ENCODE results near the gene PLEKHM2.
A peak's percentile ranks its signal among the peaks of the same experiment; 100 is the strongest.

The PLEKHM2 gene

DNA sequence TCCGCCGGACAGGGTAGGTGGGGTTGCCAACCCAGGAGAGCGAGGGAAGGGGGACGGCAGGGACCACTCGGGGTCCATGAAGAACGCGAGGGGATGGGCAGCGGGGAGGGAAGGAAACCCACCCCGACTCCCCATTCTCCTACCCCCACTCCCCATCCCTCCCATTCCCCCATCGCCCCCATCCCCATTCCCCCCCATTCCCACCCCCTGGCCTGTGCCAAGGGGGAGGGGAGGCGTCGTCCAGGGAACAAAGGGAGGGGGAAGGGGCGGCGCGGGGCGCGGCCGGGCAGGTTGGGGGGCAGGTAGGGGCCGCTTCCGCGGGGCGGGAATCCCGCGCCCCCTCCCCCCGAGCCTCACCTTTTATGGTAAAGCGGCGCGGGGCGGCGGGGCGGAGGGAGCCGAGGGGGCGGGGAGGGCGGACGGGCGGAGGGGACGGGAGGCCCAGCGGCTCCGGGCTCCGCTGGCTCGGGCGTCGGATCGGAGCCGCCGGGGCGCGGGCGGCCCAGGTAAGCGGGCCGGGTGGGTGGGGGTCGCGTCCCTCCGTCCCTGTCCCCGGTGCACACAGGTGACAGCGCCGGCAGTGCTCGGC lies 74.3 kb downstream of the PLEKHM2 start, which contains the start of gene FBLIM1:
FBLIM1 (plus strand) TSS at position 453 of the 589 bp plus-strand sequence. CDS start 6,189 bp downstream, outside the sequence.
- Mint-ChIP-seq H3K27me3 (peaks cover 62% of the 10 kb centered on the region), H3K4me1 (ENCODE audit: low read depth) (peaks cover 18% of the 10 kb centered on the region), H3K4me3 (peak within 1 kb of the TSS; percentile 59), H3K36me3 (ENCODE audit: low read depth) (no peaks in the 10 kb centered on the region), H3K9me3 (no peaks in the 10 kb centered on the region), H3K27ac (no peak within 1 kb of the TSS)
- DNase-seq = no peak

DNA sequence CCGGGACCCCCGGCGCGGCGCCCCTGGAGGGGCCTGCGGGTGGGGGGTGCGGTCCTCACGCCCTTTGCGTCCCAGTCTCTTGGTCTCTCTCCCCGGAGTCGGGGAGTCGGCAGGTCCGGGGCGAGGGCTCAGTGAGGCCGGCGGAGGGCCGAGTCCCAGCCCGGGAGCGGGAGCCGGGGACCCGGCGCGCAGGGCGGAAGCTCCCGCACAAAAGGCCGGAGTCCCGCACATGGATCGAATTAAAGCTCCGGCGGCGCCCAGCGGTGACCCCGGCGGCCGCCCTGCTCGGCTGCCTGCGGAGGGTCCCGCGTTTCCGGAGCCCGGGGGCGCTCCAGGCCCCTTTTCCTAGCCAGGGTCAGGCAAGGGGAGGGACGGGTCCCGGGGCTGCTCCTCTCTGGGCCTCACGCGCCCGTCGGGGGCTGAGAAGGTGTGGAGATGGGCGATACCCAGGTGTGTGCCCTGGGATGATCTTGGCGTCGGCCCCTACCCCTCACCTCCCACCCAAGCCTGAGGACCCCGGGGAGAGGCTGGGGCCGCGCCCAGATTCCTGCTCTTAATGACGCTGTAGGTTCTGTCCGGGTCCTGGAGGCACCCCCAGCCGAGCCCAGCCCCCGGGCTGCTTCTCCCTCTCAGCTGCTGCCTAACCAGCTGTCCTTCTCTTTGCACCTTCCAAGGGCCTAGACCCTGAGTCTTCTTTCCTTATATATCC lies 75.0 kb downstream of the PLEKHM2 start:
- H3K9me3 Mint-ChIP-seq = no peaks in the 10 kb centered on the region
- H3K4me1 Mint-ChIP-seq (ENCODE audit: low read depth) = peaks cover 18% of the 10 kb centered on the region
- no peak overlapping the region for H3K27ac Mint-ChIP-seq
- peaks cover 58% of the 10 kb centered on the region for H3K27me3 Mint-ChIP-seq
- H3K4me3 Mint-ChIP-seq = peak overlapping the region; percentile 27
- no peaks in the 10 kb centered on the region for H3K36me3 Mint-ChIP-seq (ENCODE audit: low read depth)
- DNase-seq = peak; percentile 41

DNA sequence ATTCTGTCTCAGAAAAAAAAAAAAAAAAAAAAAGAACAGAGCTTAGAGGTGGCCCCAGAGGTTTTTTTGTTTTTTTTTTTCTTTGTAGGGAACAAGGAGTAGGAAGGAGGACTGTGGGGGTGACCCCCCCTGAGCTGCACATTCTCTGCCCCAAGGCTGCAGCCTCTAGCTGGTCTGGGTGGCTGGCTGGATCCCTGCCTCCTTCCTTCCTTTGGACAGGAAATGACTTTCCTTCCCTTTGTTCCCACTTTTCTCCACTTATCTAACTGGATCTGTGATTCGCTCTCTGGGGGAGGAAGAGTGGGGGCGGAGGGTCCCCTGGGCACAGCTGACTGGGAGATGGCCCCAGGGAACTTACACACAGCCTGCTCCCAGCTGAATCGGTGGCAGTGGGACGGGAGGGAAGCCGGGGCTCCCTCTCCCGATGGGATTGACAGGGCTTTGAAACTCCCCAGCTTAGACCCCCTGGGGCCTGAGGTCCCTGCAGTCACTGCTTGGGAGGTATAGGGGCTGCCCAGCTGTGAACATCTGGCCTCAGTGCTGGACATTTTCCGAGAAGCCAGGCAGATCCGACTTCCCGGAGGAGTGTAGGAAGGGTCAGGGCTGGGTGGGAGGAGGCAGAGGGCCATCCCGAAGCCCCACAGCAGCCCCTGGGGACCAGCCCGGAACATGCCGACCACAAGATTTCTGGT lies 76.5 kb downstream of the PLEKHM2 start:
- Mint-ChIP-seq H3K27me3 (peaks cover 60% of the 10 kb centered on the region), H3K4me1 (ENCODE audit: low read depth) (peaks cover 18% of the 10 kb centered on the region), H3K4me3 (no peak overlapping the region), H3K27ac (no peak overlapping the region), H3K36me3 (ENCODE audit: low read depth) (no peaks in the 10 kb centered on the region), H3K9me3 (no peaks in the 10 kb centered on the region)
- DNase-seq = no peak

DNA sequence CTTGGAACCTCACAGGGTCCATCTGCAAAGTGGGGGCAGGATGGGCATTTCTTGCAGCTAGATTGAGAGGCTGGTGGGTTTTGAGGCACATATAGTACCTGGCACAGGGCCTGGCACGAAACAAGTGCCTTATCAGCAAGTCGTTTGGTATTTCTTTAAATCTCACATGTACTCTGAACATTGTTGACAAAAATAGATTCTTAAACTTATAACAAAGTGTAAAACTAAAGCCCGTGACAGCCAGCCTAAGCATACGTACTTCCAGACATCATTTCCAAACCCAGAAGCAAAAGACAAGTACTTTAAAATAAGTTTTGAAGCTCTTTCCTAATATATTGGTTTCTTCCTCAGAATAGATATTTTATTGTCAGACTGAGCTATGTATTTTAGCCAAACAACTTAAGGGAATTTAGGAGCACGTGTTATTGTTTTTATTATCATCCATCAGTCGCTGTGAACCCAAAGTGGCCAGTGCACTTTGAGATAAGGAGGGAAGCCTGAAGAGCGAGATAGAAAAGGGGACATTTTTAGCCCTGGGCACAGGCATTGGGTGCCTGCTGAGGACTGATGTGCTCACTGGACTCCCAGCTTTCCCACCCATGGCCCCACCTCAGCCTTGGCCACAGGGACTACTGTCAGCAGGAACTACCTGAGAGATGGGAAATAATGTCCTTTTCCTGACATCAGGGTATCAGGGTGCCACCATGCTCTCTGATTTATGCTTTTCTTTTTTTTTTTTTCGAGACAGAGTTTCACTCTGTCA lies 77.4 kb downstream of the PLEKHM2 start:
- no peak overlapping the region for H3K4me3 Mint-ChIP-seq
- no peaks in the 10 kb centered on the region for H3K9me3 Mint-ChIP-seq
- H3K27me3 Mint-ChIP-seq = peaks cover 56% of the 10 kb centered on the region
- H3K36me3 Mint-ChIP-seq (ENCODE audit: low read depth) = no peaks in the 10 kb centered on the region
- H3K4me1 Mint-ChIP-seq (ENCODE audit: low read depth) = peaks cover 13% of the 10 kb centered on the region
- DNase-seq = no peak
- no peak overlapping the region for H3K27ac Mint-ChIP-seq

DNA sequence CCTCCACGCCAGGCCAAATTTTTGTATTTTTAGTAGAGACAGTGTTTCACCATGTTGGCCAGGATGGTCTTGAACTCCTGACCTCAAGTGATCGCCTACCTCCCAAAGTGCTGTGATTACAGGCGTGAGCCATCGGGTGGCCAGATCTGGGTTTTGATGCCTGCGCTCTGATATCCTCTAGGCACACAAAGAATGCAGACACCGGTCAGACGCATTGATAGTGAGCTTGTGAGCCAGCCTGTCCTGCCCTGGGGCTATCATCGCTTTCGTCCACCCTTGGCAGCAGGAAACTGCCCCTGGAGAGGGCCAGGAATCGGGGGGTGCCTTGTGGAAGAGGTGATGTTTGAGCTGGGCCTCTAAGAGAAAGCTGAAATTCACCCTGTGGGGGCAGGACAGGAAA lies 78.4 kb downstream of the PLEKHM2 start:
- DNase-seq = no peak
- Mint-ChIP-seq H3K27ac (no peak overlapping the region), H3K4me1 (ENCODE audit: low read depth) (peaks cover 5% of the 10 kb centered on the region), H3K4me3 (no peak overlapping the region), H3K9me3 (no peaks in the 10 kb centered on the region), H3K27me3 (peaks cover 46% of the 10 kb centered on the region), H3K36me3 (ENCODE audit: low read depth) (no peaks in the 10 kb centered on the region)

DNA sequence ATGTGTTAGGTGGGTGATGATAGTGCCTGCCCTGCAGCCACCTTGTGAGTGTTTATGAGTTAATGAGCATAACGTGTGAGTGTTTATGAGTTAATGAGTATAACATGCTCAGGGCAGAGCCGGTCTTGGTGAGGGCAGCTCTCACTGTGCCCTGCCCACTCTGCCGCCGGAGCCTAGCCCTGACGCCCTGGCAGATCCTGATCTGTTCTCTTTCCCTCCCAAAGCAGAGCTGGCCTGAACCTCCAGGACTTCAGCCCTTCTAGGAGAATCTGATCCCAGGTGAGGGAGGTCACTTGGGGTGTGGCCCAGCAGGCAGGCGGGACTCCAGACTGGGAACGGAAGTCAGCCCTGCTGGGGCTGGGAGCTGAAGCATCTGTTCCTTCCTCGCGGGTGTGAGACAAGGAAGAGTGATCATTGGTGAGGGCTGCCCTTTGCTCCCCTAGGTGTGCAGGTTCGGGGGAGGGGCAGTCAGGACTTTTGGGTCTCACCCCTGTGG lies 80.2 kb downstream of the PLEKHM2 start:
- H3K36me3 Mint-ChIP-seq (ENCODE audit: low read depth) = no peaks in the 10 kb centered on the region
- H3K9me3 Mint-ChIP-seq = no peaks in the 10 kb centered on the region
- H3K27ac Mint-ChIP-seq = no peak overlapping the region
- H3K27me3 Mint-ChIP-seq = peaks cover 38% of the 10 kb centered on the region
- DNase-seq = no peak
- H3K4me1 Mint-ChIP-seq (ENCODE audit: low read depth) = peaks cover 2% of the 10 kb centered on the region
- no peak overlapping the region for H3K4me3 Mint-ChIP-seq

DNA sequence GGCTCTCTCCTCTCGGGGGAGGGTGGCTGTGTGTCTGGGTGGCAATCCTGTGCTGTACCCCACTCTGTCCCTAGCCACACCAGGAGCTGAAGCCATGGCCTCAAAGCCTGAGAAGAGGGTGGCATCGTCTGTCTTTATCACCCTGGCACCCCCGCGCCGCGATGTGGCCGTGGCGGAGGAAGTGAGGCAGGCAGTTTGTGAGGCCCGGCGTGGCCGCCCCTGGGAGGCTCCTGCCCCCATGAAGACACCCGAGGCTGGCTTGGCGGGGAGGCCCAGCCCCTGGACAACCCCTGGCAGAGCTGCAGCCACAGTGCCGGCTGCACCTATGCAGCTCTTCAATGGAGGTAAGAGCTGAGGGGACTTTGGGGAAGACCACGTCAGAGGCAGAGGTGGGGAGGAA lies 80.8 kb downstream of the PLEKHM2 start:
- no peaks in the 10 kb centered on the region for H3K9me3 Mint-ChIP-seq
- H3K4me1 Mint-ChIP-seq (ENCODE audit: low read depth) = no peaks in the 10 kb centered on the region
- H3K27ac Mint-ChIP-seq = no peak overlapping the region
- DNase-seq = no peak
- H3K27me3 Mint-ChIP-seq = peaks cover 32% of the 10 kb centered on the region
- H3K36me3 Mint-ChIP-seq (ENCODE audit: low read depth) = no peaks in the 10 kb centered on the region
- H3K4me3 Mint-ChIP-seq = no peak overlapping the region

DNA sequence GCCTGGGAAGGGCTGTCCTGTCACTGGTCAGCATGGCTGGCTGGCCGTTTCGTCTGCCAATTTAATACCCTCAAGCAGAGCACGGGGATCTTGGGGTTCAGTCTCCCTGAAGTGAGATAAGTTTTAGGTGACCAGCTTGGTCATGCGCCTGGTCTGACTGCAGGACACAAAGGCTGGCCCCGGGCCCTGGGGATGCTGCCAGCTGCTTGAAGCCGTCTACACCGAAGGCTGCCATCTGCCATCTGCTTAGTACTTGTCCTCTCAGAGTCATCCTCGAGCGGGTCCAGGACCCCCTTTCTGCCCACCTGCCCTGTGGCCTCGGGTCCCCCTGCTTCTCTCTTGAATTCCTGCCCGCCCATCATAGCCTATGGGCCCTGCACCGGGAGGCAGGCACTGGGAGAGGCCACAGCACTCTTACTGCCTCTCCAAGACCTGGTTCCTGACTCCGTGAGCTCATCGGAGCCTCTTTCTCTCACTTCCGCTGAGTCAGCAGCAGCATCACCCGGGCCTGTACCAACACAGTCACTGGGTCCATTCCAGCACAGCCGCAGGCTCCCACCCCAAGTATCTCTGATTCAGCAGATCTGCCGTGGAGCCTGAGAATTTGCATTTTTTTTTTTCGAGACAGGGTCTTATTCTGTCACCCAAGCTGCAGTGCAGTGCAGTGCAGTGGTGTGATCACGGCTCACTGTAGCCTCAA lies 81.5 kb downstream of the PLEKHM2 start:
- Mint-ChIP-seq H3K9me3 (no peaks in the 10 kb centered on the region), H3K27me3 (peaks cover 29% of the 10 kb centered on the region), H3K27ac (no peak overlapping the region), H3K36me3 (ENCODE audit: low read depth) (no peaks in the 10 kb centered on the region), H3K4me3 (no peak overlapping the region), H3K4me1 (ENCODE audit: low read depth) (no peaks in the 10 kb centered on the region)
- no peak for DNase-seq

DNA sequence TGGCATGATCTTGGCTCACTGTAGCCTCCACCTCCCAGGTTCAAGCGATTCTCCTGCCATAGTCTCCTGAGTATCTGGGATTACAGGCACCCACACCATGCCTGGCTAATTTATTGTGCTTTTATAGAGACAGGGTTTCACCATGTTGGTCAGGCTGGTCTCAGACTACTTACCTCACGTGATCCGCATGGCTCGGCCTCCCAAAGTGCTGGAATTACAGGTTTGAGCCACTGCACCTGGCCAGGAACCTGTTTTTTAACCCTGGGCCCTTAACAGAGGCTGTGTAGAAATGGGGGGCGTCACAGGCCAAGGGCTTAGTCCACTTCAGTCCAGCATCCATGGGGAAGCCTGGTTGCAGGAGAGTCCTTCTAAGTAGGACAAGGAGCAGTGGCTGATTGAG lies 83.8 kb downstream of the PLEKHM2 start:
- Mint-ChIP-seq H3K4me3 (no peak overlapping the region), H3K27ac (no peak overlapping the region), H3K36me3 (ENCODE audit: low read depth) (no peaks in the 10 kb centered on the region), H3K9me3 (no peaks in the 10 kb centered on the region), H3K4me1 (ENCODE audit: low read depth) (no peaks in the 10 kb centered on the region), H3K27me3 (peaks cover 18% of the 10 kb centered on the region)
- no peak for DNase-seq

DNA sequence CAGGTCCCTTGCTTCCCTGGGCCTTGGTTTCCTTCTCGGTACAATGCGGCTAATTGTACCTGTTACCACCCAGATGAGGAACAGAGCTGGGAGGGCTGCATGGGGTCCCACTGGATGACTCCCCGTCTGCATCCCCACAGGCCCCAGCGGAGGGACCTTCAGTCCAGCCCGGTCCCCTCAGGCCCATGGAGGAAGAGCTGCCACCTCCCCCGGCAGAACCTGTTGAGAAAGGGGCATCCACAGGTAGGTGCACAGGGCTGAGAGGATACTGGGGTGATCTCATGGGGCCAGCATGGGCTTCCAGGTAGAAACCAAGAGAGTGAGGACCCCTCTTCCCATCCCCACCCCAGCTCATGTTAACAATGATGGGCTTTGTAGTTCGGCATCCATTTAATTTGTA lies 84.3 kb downstream of the PLEKHM2 start:
- Mint-ChIP-seq H3K4me3 (no peak overlapping the region), H3K27me3 (peaks cover 18% of the 10 kb centered on the region), H3K27ac (no peak overlapping the region), H3K9me3 (no peaks in the 10 kb centered on the region), H3K4me1 (ENCODE audit: low read depth) (no peaks in the 10 kb centered on the region), H3K36me3 (ENCODE audit: low read depth) (no peaks in the 10 kb centered on the region)
- no peak for DNase-seq

DNA sequence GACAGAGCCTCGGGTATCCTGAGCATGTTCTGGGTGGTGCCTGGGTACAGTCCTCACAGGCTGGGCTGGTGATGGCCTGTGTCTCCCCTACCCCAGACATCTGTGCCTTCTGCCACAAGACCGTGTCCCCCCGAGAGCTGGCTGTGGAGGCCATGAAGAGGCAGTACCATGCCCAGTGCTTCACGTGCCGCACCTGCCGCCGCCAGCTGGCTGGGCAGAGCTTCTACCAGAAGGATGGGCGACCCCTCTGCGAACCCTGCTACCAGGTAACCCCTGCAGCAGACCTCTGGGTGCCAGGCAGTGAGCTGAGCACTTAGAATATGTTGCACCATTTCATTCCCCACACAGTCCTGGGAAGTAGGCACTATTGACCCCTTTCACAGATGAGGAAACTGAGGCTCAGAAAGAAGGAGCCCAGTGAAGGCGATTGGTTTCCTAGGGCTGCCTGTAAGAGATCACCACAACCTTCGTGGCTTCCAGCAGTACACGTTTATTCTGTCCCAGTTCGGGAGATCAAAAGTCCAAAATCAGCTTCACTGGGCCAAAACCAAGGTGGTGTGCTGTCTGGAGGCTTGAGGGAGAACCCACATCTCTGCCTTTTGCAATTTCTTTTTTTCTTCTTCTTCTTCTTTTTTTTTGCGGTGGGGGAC lies 86.3 kb downstream of the PLEKHM2 start:
- H3K36me3 Mint-ChIP-seq (ENCODE audit: low read depth) = no peaks in the 10 kb centered on the region
- DNase-seq = no peak
- no peaks in the 10 kb centered on the region for H3K4me1 Mint-ChIP-seq (ENCODE audit: low read depth)
- no peak overlapping the region for H3K4me3 Mint-ChIP-seq
- no peak overlapping the region for H3K27ac Mint-ChIP-seq
- H3K27me3 Mint-ChIP-seq = peaks cover 14% of the 10 kb centered on the region
- H3K9me3 Mint-ChIP-seq = no peaks in the 10 kb centered on the region

DNA sequence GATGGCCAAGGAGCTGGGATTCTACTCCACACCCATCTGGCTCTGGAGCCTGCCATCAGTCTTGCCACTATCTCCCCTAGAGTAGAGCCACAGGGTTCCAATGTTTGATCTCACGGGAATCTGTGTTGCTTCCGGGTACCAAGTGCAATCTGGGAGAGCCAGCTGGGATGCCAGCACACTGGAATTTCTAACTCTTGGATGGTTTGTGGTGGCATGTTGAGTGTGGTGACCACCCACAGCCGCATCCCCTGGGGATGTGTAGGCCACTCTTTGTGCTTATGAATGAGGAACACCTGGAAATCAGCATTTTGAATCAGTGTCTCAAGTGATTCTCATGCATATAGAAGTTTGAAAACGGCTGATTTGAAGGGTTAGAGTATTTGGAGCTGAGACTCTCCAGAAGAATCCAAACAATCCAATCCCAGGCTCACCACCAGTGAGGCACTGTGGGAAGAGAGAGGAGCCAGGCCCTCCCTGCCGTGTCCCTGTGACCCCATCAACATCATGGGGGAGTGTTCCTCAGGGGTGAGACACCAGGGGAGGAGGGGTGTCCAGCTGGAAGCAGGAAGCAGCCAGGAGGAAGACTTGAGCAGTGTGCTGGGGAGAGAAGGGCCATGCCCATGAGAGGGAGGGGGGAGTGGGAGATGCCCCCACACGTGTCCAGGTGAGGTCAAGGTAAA lies 87.9 kb downstream of the PLEKHM2 start:
- no peaks in the 10 kb centered on the region for H3K9me3 Mint-ChIP-seq
- H3K36me3 Mint-ChIP-seq (ENCODE audit: low read depth) = no peaks in the 10 kb centered on the region

DNA sequence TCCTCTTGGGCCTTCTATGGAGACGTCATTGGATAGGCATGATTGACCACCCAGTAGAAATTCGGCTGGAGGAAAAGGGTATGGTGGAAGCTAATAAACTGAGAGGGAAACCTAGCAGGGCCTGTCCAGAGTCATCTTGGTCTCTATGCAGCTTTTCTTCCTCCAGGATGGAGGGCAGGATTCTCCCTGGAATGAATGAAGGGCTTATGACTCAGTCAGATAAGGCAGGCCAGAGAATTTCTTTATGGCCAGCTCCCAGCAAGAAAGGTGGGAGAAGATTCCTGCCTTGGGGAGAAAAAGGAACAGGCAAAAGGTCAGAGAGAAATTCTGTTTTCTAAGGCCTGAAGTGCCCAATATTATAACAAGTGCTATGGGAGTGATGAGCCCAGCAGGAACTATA lies 91.6 kb downstream of the PLEKHM2 start:
- Mint-ChIP-seq H3K27ac (no peak overlapping the region), H3K27me3 (peaks cover 6% of the 10 kb centered on the region), H3K4me1 (ENCODE audit: low read depth) (no peaks in the 10 kb centered on the region), H3K4me3 (no peak overlapping the region), H3K9me3 (no peaks in the 10 kb centered on the region), H3K36me3 (ENCODE audit: low read depth) (no peaks in the 10 kb centered on the region)
- DNase-seq = no peak

More for the DNA sequence above, 87.9 kb downstream of the PLEKHM2 start:
- no peaks in the 10 kb centered on the region for H3K4me1 Mint-ChIP-seq (ENCODE audit: low read depth)
- DNase-seq = no peak
- H3K27ac Mint-ChIP-seq = no peak overlapping the region
- H3K4me3 Mint-ChIP-seq = no peak overlapping the region
- peaks cover 9% of the 10 kb centered on the region for H3K27me3 Mint-ChIP-seq
